GM12878 (cell line): ENCODE measurements around the gene RUVBL2. TPM values are rescaled to one million over a fixed set of nuclear protein-coding genes. Genes with fewer than 3 reads are reported as not detected.
A peak's percentile ranks its signal among the peaks of the same experiment; 100 is the strongest.

Source experiments
- ATAC-seq: fragments of 200-7000 bp; cut with Tn5 transposase; 3 replicates; pipeline ENCODE4 v1.9.1; 2020; ENCODE audit warnings: mild to moderate bottlenecking, moderate library complexity
- BruUV-seq: library from RNA; stranded (reverse); fragments of 400-500 nt; replicated peaks from 2 replicates; lab custom pipeline; 2021; lab: Mats Ljungman, UMichigan
- CTCF ChIA-PET: fragments of 300-600 bp; sonication (Branson Sonifier 250); formaldehyde crosslinking; extraction: SDS; loops from one replicate; lab custom pipeline; 2021; ENCODE audit warnings: inconsistent platforms; lab: Yijun Ruan, JAX
- POLR2A ChIA-PET: fragments of 350-600 bp; formaldehyde crosslinking; extraction: SDS; loops from one replicate; lab custom pipeline; 2021; ENCODE audit warnings: inconsistent platforms; lab: Charles Lee
- RAD21 ChIA-PET: fragments of 300-600 bp; sonication (Branson Sonifier 250); formaldehyde crosslinking; loops from one replicate; lab custom pipeline; 2023; ENCODE audit warnings: antibody characterized with exemption; ENCODE audit not compliant: unreplicated experiment; lab: Charles Lee
- SMC1A ChIA-PET: fragments of 300-600 bp; sonication (Branson Sonifier 250); formaldehyde crosslinking; loops from one replicate; lab custom pipeline; 2023; ENCODE audit not compliant: unreplicated experiment, uncharacterized antibody; lab: Charles Lee
- DNase-seq: peaks from one replicate; pipeline ENCODE4 v3.0.0-alpha.2; 2011; ENCODE audit warnings: low read depth, low spot score
- FAIRE-seq: peaks from 3 replicates; lab custom pipeline; 2011; peaks lifted over from hg19 to GRCh38; lab: Jason Lieb, UNC
- H2AFZ ChIP-seq: 2 replicates; pipeline ENCODE4 v1.6.0; 2011; ENCODE audit warnings: low read depth, low read length, control low read depth; ENCODE audit not compliant: control insufficient read depth
- H3K27ac ChIP-seq: 2 replicates; pipeline ENCODE4 v1.5.1; 2011; ENCODE audit warnings: control low read depth; ENCODE audit not compliant: control insufficient read depth, insufficient read depth
- H3K27me3 ChIP-seq, 2 experiments: replicated peaks in 1 of 2; 2 replicates each; pipeline versions ENCODE4 v1.6.0 to v1.6.1; 2011; ENCODE audit warnings: low read length in 1 of 2; ENCODE audit not compliant: control insufficient read depth in 2 of 2, insufficient read depth in 2 of 2
- H3K36me3 ChIP-seq, 2 experiments: 2 replicates each; pipeline ENCODE4 v1.5.1; 2011; ENCODE audit warnings: low read length in 1 of 2; ENCODE audit not compliant: control insufficient read depth in 2 of 2, insufficient read depth in 2 of 2
- H3K4me1 ChIP-seq: 2 replicates; pipeline ENCODE4 v1.6.1; 2011; ENCODE audit warnings: mild to moderate bottlenecking, low read length, moderate library complexity, mixed read lengths; ENCODE audit not compliant: control insufficient read depth, insufficient read depth
- H3K4me2 ChIP-seq: 2 replicates; pipeline ENCODE4 v1.6.0; 2011; ENCODE audit warnings: control low read depth; ENCODE audit not compliant: control insufficient read depth, insufficient read depth
- H3K4me3 ChIP-seq: fragments of 200-600 bp; sonication (generic); 2 replicates; pipeline ENCODE4 v1.5.1; 2016
- H3K79me2 ChIP-seq: 2 replicates; pipeline ENCODE4 v1.6.0; 2011; ENCODE audit warnings: low read length; ENCODE audit not compliant: control insufficient read depth, insufficient read depth
- H3K9ac ChIP-seq: 2 replicates; pipeline ENCODE4 v1.8.0; 2011; ENCODE audit warnings: low read length, control low read depth, mixed read lengths; ENCODE audit not compliant: control insufficient read depth, insufficient read depth
- H3K9me3 ChIP-seq: replicated peaks from 3 replicates; pipeline ENCODE4 v1.5.1; 2011; ENCODE audit warnings: mild to moderate bottlenecking, low read length; ENCODE audit not compliant: control insufficient read depth, insufficient read depth
- H4K20me1 ChIP-seq: 2 replicates; pipeline ENCODE4 v1.6.0; 2011; ENCODE audit not compliant: control insufficient read depth, insufficient read depth
- CHD1 ChIP-seq: IDR thresholded peaks from 2 replicates; pipeline ENCODE4 v1.6.1; 2012; ENCODE audit warnings: low read depth, low read length, improper control_type of control experiment
- CTCF ChIP-seq, 3 experiments: IDR thresholded peaks in 2 of 3; conservative IDR thresholded peaks in 1 of 3; 2 replicates each; pipeline ENCODE4 v1.5.1; 2011; ENCODE audit warnings: low read depth in 3 of 3, low read length in 3 of 3, mild to moderate bottlenecking in 3 of 3, control low read depth in 2 of 3, moderate library complexity in 2 of 3, inconsistent platforms in 1 of 3, mixed read lengths in 1 of 3; ENCODE audit not compliant: control insufficient read depth in 2 of 3, insufficient read depth in 1 of 3; ENCODE audit errors: extremely low read depth in 1 of 3
- KDM1A ChIP-seq: fragments of 200-600 bp; sonication (generic); IDR thresholded peaks from 2 replicates; pipeline ENCODE4 v1.6.1; 2016; ENCODE audit warnings: borderline replicate concordance
- MYB ChIP-seq: fragments of 150-350 bp; IDR thresholded peaks from 2 replicates; pipeline ENCODE4 v1.6.1; 2014; ENCODE audit warnings: mild to moderate bottlenecking, low read depth, low read length, borderline replicate concordance
- RAD21 ChIP-seq: IDR thresholded peaks from 2 replicates; pipeline ENCODE4 v1.6.1; 2011; ENCODE audit warnings: mild to moderate bottlenecking, low read depth, low read length, moderate library complexity; ENCODE audit not compliant: insufficient read depth
- RBBP5 ChIP-seq: fragments of 200-600 bp; sonication (generic); conservative IDR thresholded peaks from 2 replicates; pipeline ENCODE4 v1.6.1; 2016
- STAT3 ChIP-seq: IDR thresholded peaks from 2 replicates; pipeline ENCODE4 v1.6.1; 2011; ENCODE audit warnings: low read depth, low read length, improper control_type of control experiment
- TCF7 ChIP-seq: IDR thresholded peaks from 2 replicates; pipeline ENCODE4 v1.6.1; 2014; ENCODE audit warnings: antibody characterized with exemption, borderline replicate concordance
- ZNF384 ChIP-seq: IDR thresholded peaks from 2 replicates; pipeline ENCODE4 v1.6.1; 2012; ENCODE audit warnings: low read depth, mild to moderate bottlenecking, low read length, improper control_type of control experiment, borderline replicate concordance
- WGBS: methylation state at CpG from one replicate; pipeline ENCODE4 v1.1.6; 2016; ENCODE audit warnings: low lambda C conversion rate; ENCODE audit not compliant: insufficient replicate concordance, insufficient coverage; ENCODE audit errors: missing lambda C conversion rate; 5-methylcytosine and 5-hydroxymethylcytosine counted together
- in situ Hi-C: fragments of 300-500 bp; cut with MboI; formaldehyde crosslinking; loops from 9 replicates; pipeline ENCODE4 v1.14.3; 2018; ENCODE audit warnings: mixed read lengths
- intact Hi-C: fragments of 100-400 bp; cut with micrococcal nuclease; formaldehyde crosslinking; loops from one replicate; pipeline ENCODE4 v1.14.2; 2022; ENCODE audit not compliant: unreplicated experiment
- polyA plus RNA-seq, 11 experiments: library from polyadenylated mRNA; depleted of rRNA in 4 of 11; unstranded in 6 of 11; stranded (reverse) in 5 of 11; fragments of >200 nt; fragmentation: Nextera tagmentation in 4 of 11; fragmentation: Illumina TruSeq in 1 of 11; extraction: Ambion mirVana in 4 of 11; extraction: Trizol in 1 of 11; gene quantifications; 1 replicate in 1 of 11; 2 replicates in 10 of 11; pipeline versions ENCODE4 v1.2.1 to v1.2.3, GENCODE V29; 2011 to 2016; ENCODE audit warnings: inconsistent platforms in 2 of 11, missing spikeins in 2 of 11, low read depth in 1 of 11
- total RNA-seq, 4 experiments: library from RNA; depleted of rRNA in 3 of 4; stranded (reverse); fragments of >200 nt in 3 of 4; fragmentation: Illumina TruSeq in 1 of 4; extraction: Trizol in 1 of 4; gene quantifications; 2 replicates each; pipeline versions ENCODE4 v1.2.1 to v1.2.3, GENCODE V29; 2013 to 2021
- TF ChIP-seq, protein P1 (sequence below): IDR thresholded peaks from 2 replicates; pipeline ENCODE4 v1.6.1; 2012; ENCODE audit warnings: improper control_type of control experiment, low read depth, low read length; ENCODE audit not compliant: insufficient replicate concordance

Gene RUVBL2
- total and polyA plus RNA-seq, 10 of the 15 experiments (the other 5 are each of a cell fraction or from before 2014, with no cell fraction given): 33.8 to 224 (median 125) TPM

GRCh38 chr19:48997972-48998371 is 4.3 kb downstream of the RUVBL2 start:
- Histone ChIP-seq H3K4me1 (no peaks in the 10 kb centered on the region), H3K27me3 (no peaks in the 10 kb centered on the region), H3K4me3 (no peak overlapping the region), H3K27ac (no peak overlapping the region), H3K36me3 (no peaks in the 10 kb centered on the region; a peak in 3 of 4 replicates), H2AFZ (no peak overlapping the region), H3K4me2 (no peak overlapping the region), H3K79me2 (peaks cover 27% of the 10 kb centered on the region), H4K20me1 (no peaks in the 10 kb centered on the region), H3K9ac (no peak overlapping the region), H3K9me3 (no peaks in the 10 kb centered on the region)
- ATAC-seq: no peak
- BruUV-seq: no TSS peak
- in situ Hi-C loops: no loop called here
- CTCF ChIA-PET: interaction anchor here (1.0 to 3.1 kb wide), 8 partner anchors 10 to 210 kb away, joined by 3 to 16 read pairs (median 4); partner anchors contain the start of gene BAX
- DNase-seq: no peak
- RAD21 ChIA-PET: no interaction called here
- SMC1A ChIA-PET: interaction anchor here (1.1 to 1.5 kb wide), 2 partner anchors 201 to 210 kb away, joined by 3 to 4 read pairs; no protein-coding TSS in a partner anchor
- no peak for FAIRE-seq
- TF ChIP-seq TCF7 (no peak), STAT3 (no peak), MYB (no peak), CTCF (IDR thresholded peaks at IDR 0.05 in 2 of 3, conservative IDR thresholded peaks at IDR 0.05 in 1 of 3; ENCODE audit: control insufficient read depth in 2 of 3, extremely low read depth in 1 of 3, insufficient read depth in 1 of 3, low read depth in 3 of 3, low read length in 3 of 3) (peak; percentile 44 to 62 (median 56)), ZNF384 (no peak), RAD21 (peak; percentile 33; the same call in 1 of the 2 replicates), CHD1 (no peak), RBBP5 (no peak), KDM1A (no peak)
- TF ChIP-seq, protein P1, sequence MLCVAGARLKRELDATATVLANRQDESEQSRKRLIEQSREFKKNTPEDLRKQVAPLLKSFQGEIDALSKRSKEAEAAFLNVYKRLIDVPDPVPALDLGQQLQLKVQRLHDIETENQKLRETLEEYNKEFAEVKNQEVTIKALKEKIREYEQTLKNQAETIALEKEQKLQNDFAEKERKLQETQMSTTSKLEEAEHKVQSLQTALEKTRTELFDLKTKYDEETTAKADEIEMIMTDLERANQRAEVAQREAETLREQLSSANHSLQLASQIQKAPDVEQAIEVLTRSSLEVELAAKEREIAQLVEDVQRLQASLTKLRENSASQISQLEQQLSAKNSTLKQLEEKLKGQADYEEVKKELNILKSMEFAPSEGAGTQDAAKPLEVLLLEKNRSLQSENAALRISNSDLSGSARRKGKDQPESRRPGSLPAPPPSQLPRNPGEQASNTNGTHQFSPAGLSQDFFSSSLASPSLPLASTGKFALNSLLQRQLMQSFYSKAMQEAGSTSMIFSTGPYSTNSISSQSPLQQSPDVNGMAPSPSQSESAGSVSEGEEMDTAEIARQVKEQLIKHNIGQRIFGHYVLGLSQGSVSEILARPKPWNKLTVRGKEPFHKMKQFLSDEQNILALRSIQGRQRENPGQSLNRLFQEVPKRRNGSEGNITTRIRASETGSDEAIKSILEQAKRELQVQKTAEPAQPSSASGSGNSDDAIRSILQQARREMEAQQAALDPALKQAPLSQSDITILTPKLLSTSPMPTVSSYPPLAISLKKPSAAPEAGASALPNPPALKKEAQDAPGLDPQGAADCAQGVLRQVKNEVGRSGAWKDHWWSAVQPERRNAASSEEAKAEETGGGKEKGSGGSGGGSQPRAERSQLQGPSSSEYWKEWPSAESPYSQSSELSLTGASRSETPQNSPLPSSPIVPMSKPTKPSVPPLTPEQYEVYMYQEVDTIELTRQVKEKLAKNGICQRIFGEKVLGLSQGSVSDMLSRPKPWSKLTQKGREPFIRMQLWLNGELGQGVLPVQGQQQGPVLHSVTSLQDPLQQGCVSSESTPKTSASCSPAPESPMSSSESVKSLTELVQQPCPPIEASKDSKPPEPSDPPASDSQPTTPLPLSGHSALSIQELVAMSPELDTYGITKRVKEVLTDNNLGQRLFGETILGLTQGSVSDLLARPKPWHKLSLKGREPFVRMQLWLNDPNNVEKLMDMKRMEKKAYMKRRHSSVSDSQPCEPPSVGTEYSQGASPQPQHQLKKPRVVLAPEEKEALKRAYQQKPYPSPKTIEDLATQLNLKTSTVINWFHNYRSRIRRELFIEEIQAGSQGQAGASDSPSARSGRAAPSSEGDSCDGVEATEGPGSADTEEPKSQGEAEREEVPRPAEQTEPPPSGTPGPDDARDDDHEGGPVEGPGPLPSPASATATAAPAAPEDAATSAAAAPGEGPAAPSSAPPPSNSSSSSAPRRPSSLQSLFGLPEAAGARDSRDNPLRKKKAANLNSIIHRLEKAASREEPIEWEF: no peak
- intact Hi-C loops: no loop called here
- POLR2A ChIA-PET: interaction anchor here (0.5 to 0.6 kb wide), 3 partner anchors 12 to 813 kb away, joined by 4 to 7 read pairs (median 4); no protein-coding TSS in a partner anchor
- 61% methylated on average over 5 of the region's 5 CpGs for WGBS
